Activated naive CD4-positive, alpha-beta T cell (primary cell): Measurements from ENCODE around the gene ARHGEF17.

ENCODE experiments used
- DNase-seq, 4 experiments: peaks; one replicate each; lab custom pipeline; 2025; lab: John Stamatoyannopoulos, UW

The ARHGEF17 gene

DNA sequence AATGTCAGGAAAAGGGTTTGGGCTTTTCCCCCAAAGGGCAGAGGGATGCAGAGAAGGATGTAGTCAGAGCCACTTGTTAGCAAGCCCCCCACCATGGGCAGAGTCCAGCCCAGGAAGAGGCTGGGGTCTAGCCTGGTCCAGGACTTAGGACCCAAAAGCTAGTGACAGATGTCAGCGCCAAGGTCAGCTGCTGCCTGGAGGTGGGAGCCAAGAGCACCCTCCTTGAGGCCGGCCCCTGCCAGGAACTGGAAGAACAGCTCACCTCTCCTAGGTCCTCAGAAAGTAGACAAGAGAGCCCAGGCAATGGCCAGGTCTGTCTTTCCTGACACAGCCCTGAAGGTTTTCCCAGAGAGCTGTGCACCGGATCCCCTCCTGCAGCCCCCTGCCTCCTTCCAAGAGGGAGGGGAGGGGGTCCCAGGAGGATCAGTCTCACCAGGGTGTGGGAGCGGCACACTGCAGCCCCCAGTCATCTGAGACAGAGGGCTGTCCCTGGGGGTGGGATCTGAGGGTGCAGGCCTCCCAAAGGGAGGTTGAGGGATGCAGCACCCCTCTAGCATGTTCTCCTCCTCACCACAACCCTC lies 14.6 kb upstream of the ARHGEF17 start:
- no peak for DNase-seq

DNA sequence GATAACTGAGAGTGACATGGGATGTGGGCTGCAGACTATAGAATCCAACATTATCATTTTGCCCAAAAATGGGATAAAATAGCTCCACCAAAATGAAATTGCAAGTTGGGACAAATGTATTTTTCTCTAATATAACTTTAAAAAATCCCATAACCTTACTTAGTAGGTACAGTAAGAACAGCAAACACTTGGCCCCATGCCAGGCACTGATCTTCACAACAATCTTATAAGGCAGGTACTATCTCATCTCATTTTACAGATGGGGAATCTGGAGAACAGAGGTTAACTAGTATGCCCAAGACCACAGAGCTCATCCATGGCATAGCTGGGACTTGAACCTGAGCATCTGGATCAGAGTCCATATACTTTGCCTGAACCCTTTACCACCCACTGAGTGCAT lies 13.5 kb upstream of the ARHGEF17 start:
- DNase-seq = no peak

DNA sequence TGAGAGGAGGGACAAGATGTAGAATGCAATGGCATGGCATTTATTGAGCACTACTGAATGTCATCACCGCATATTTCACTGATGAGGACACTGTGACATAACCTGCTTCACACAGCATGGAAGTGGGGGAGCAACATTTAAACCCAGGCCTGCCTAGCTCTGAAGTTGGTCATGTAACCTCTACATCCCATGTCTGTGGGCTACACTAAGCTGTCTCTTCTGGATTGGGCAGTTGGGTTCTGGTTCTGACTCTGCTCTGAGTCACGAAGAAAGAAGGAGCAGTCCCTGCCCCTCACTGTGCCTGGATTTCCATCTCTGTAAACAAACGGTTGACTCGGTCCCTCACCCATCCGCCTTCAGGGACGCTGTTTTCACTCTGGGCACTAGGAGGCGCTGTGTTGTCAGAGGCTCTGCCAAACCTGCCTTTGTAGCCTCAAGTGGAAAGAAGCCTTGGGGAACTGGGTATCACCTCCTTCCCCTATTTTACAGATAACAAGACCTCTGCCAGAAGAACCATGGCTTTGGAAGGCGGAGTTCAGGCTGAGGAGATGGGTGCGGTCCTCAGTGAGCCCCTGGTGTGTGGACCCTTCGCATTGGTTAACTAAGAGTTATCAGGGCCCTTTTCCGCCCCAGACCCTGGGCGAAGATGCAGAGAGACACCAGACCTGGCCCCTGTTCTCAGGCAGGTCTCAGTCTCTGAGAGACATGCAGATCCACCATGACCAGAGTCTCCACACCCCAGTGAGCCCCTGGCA lies 12.7 kb upstream of the ARHGEF17 start:
- DNase-seq = peak in 3 of 4 experiments; percentile 51 to 64 (median 55)

- DNase-seq = no peak
Observed at GRCh38 chr11:73295996-73296318, 12.1 kb upstream of the ARHGEF17 start.

- no peak for DNase-seq
Observed at GRCh38 chr11:73296501-73297230, 11.4 kb upstream of the ARHGEF17 start.

DNA sequence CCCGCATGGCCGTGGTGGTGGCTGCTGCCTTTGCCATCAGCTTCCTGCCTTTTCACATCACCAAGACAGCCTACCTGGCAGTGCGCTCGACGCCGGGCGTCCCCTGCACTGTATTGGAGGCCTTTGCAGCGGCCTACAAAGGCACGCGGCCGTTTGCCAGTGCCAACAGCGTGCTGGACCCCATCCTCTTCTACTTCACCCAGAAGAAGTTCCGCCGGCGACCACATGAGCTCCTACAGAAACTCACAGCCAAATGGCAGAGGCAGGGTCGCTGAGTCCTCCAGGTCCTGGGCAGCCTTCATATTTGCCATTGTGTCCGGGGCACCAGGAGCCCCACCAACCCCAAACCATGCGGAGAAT lies 10.9 kb upstream of the ARHGEF17 start:
- DNase-seq = no peak

GRCh38 chr11:73297702-73298101 lies 10.4 kb upstream of the ARHGEF17 start:
- no peak for DNase-seq

DNA sequence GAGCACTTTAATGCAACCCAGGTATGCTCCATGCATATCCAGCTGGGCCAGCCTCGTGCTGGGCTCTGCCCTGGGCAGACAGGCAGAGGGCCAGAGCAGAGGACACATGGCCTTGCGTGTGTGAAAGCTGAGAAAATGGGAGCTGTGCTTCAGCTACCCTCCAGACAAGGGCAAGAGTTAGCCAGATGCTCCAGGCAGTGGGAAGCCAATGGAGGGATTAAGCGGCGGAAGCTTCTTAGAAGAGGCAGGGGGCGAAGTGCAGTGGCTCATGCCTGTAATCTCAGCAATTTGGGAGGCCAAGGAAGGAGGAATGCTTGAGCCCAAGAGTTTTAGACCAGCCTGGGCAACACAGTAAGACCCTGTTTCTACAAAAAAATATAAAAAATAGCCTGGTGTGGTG lies 9.8 kb upstream of the ARHGEF17 start:
- DNase-seq = no peak

GRCh38 chr11:73299751-73300150 lies 8.3 kb upstream of the ARHGEF17 start:
- no peak for DNase-seq

- no peak for DNase-seq
Observed at GRCh38 chr11:73306069-73306841, 1.8 kb upstream of the ARHGEF17 start.

DNA sequence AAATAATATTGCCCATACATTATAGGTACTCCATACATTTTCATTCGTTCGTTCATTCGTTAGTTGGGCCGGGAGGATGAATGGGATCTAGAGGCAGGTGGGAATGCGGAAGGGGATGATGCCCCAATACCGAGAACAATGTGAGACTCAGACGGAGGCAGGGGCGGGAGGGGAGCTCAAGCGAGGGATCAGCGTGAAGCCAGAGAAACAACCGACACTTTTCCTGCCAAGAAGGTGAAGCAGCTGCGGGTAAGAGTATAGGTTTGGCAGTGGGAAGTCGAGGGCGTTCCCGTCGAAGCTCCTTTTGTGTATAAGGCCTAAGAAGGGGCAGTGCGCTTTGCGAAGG lies 1.1 kb upstream of the ARHGEF17 start:
- DNase-seq = no peak

GRCh38 chr11:73307323-73308002 lies 613 bp upstream of the ARHGEF17 start:
- DNase-seq = peak; percentile 70 to 92 (median 84)

DNA sequence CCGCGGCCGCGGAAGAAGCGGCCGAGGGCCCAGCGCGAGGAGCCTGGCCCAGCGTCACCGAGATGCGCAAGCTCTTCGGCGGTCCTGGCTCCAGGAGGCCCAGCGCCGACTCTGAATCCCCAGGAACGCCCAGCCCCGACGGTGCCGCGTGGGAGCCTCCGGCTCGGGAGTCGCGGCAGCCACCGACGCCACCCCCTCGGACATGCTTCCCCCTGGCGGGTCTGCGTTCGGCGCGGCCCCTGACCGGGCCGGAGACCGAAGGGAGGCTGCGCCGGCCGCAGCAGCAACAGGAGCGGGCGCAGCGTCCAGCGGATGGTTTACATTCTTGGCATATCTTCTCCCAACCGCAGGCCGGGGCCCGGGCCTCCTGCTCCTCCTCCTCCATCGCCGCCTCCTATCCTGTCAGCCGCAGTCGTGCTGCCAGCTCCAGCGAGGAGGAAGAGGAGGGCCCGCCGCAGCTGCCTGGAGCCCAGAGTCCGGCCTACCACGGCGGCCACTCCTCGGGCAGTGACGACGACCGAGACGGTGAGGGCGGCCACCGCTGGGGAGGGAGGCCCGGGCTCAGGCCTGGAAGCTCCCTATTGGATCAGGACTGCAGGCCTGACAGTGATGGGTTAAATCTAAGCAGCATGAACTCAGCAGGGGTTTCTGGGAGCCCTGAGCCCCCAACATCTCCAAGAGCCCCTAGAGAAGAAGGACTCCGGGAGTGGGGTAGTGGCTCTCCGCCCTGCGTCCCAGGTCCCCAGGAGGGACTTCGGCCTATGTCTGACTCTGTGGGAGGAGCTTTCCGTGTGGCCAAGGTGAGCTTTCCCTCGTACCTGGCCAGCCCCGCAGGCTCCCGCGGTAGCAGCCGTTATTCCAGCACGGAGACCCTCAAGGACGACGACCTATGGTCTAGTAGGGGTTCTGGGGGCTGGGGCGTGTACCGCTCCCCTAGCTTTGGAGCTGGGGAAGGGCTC lies 1.2 kb downstream of the ARHGEF17 start:
- no peak for DNase-seq

- no peak for DNase-seq
Observed at GRCh38 chr11:73310076-73310475, 2.0 kb downstream of the ARHGEF17 start.

- DNase-seq = no peak
Observed at GRCh38 chr11:73310661-73311393, 2.8 kb downstream of the ARHGEF17 start.

DNA sequence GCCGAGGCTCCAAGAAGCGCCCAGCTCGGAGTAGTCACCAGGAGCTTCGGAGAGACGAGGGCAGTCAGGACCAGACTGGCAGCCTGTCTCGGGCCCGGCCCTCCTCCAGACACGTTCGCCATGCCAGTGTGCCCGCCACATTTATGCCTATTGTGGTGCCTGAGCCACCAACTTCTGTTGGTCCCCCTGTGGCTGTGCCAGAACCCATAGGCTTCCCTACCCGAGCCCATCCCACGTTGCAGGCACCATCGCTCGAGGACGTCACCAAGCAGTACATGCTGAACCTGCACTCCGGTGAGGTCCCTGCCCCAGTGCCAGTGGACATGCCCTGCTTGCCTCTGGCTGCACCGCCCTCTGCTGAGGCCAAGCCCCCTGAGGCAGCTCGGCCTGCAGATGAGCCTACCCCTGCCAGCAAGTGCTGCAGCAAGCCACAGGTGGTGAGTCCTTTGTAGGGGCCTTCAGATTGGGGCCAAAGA lies 3.4 kb downstream of the ARHGEF17 start:
- DNase-seq = no peak

DNA sequence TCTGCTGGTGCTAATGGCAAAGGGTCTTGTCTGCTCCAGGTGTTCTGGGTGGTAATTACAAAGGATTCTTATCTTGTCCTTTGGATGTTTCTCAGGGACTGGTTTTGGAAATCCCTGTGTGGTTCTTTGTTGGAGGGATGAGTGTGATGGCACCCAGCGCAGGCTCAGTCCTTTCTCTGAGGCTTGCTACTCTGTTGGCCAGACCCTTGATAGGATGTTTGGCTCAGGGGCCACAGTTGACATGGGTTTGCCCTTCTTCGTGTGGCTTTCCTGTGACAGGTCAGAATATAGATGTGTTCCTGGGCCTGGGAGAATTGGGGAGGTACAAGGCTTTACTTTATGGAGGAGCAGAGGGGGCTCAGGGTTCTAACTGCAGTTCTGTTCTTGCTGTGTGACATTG lies 4.0 kb downstream of the ARHGEF17 start:
- DNase-seq = no peak

DNA sequence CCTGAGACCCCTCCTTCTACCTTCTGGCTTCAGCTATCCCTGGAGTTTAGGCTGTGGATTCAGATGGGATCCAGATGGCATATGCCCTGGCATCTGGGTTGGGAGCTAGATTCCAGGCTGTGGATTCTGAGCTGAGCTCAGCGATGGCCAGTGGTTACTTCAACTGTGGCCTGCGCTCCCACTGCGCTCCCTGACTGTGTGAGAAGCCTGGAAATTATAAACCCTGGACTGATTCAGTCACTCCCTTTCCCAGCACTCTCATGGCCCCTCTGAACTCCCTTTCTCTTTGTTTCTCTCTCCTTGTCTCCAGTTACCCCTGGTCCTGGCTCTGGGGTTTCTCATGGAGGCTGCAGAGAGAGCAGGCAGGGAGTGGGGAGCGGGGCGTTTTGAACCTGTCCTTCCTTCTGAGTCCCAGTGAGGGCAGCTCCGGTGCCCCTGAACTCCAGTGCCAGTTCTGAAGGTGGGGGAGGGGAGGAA lies 4.8 kb downstream of the ARHGEF17 start:
- DNase-seq = no peak

GRCh38 chr11:73313652-73314051 lies 5.6 kb downstream of the ARHGEF17 start:
- DNase-seq = no peak
